Neural cell (in vitro differentiated cells): ENCODE results near the gene KIRREL3.

ENCODE experiments used
- CTCF ChIP-seq: fragments of 450-650 bp; IDR thresholded peaks from 2 replicates; pipeline ENCODE4 v1.5.1; 2014; ENCODE audit warnings: antibody characterized with exemption, mild to moderate bottlenecking, moderate library complexity; ENCODE audit not compliant: poor library complexity, severe bottlenecking
- EP300 ChIP-seq: fragments of 450-650 bp; conservative IDR thresholded peaks from 2 replicates; pipeline ENCODE4 v1.6.1; 2014; ENCODE audit warnings: antibody characterized with exemption, mild to moderate bottlenecking, moderate library complexity; ENCODE audit not compliant: poor library complexity, severe bottlenecking
- POLR2AphosphoS5 ChIP-seq: IDR thresholded peaks from 2 replicates; pipeline ENCODE4 v1.6.1; 2012
- SMC3 ChIP-seq: fragments of 450-650 bp; conservative IDR thresholded peaks from 2 replicates; pipeline ENCODE4 v1.6.1; 2014; ENCODE audit warnings: antibody characterized with exemption, mild to moderate bottlenecking, moderate library complexity; ENCODE audit not compliant: poor library complexity

- TF ChIP-seq CTCF (no peak), EP300 (no peak), SMC3 (no peak), POLR2AphosphoS5 (no peak)
These were observed 27.2 kb upstream of the KIRREL3 start for GRCh38 chr11:127027789-127028188.
